ENCODE measurements around the gene HS3ST4. TPM values are rescaled to one million over a fixed set of nuclear protein-coding genes. Genes with fewer than 3 reads are reported as not detected.

Gene HS3ST4
- total and polyA plus RNA-seq, 2 donors (not counting 1 experiment from before 2014, with no cell fraction given) = not detected

- Histone ChIP-seq H4K20me1 (ENCODE audit: control insufficient read depth, extremely low read depth, insufficient read depth, low read length) (no peaks in the 10 kb centered on the region), H3K27me3 (ENCODE audit: control insufficient read depth, insufficient read depth, low read length) (no peaks in the 10 kb centered on the region)
These were observed 457.8 kb downstream of the HS3ST4 start for GRCh38 chr16:26149364-26150190.

GRCh38 chr16:26155221-26155620 lies 463.5 kb downstream of the HS3ST4 start:
- Histone ChIP-seq H3K9me3 (ENCODE audit: control insufficient read depth, insufficient read depth, low read depth, low read length) (no peaks in the 10 kb centered on the region), H3K36me3 (ENCODE audit: control insufficient read depth, insufficient read depth, low read length) (no peaks in the 10 kb centered on the region), H3K4me2 (ENCODE audit: extremely low read depth, insufficient read depth, low read length) (no peak overlapping the region), H2AFZ (ENCODE audit: low read length) (no peak overlapping the region), H4K20me1 (ENCODE audit: control insufficient read depth, extremely low read depth, insufficient read depth, low read length) (no peaks in the 10 kb centered on the region), H3K9ac (ENCODE audit: insufficient read depth, low read length) (no peak overlapping the region), H3K4me1 (ENCODE audit: control insufficient read depth, extremely low read depth, insufficient read depth, low read length) (no peaks in the 10 kb centered on the region), H3K4me3 (replicated peaks in 1 of 4; ENCODE audit: control extremely low read depth in 1 of 4, insufficient read depth in 1 of 4, low read depth in 3 of 4, low read length in 4 of 4) (no peak overlapping the region), H3K27me3 (ENCODE audit: control insufficient read depth, insufficient read depth, low read length) (no peaks in the 10 kb centered on the region), H3K79me2 (ENCODE audit: control insufficient read depth, insufficient read depth, low read length) (no peaks in the 10 kb centered on the region), H3K27ac (ENCODE audit: insufficient read depth, low read length) (no peak overlapping the region)
- DNase-seq (ENCODE audit: low read depth in 2 of 2) = no peak
- TF ChIP-seq CTCF (conservative IDR thresholded peaks at IDR 0.05 in 1 of 2, IDR thresholded peaks at IDR 0.05 in 1 of 2; ENCODE audit: low read depth in 1 of 2, low read length in 2 of 2) (no peak), EZH2 (IDR thresholded peaks at IDR 0.05; ENCODE audit: low read length, missing control alignments) (no peak)

More at GRCh38 chr16:26149364-26150190, 457.8 kb downstream of the HS3ST4 start:
- H3K4me1 ChIP-seq (ENCODE audit: control insufficient read depth, extremely low read depth, insufficient read depth, low read length) = no peaks in the 10 kb centered on the region
- no peak for TF ChIP-seq EZH2 (IDR thresholded peaks at IDR 0.05; ENCODE audit: low read length, missing control alignments)
- no peak for TF ChIP-seq CTCF (conservative IDR thresholded peaks at IDR 0.05 in 1 of 2, IDR thresholded peaks at IDR 0.05 in 1 of 2; ENCODE audit: low read depth in 1 of 2, low read length in 2 of 2)
- no peak overlapping the region for H3K9ac ChIP-seq (ENCODE audit: insufficient read depth, low read length)
- H3K27ac ChIP-seq (ENCODE audit: insufficient read depth, low read length) = no peak overlapping the region
- H3K36me3 ChIP-seq (ENCODE audit: control insufficient read depth, insufficient read depth, low read length) = no peaks in the 10 kb centered on the region
- no peaks in the 10 kb centered on the region for H3K9me3 ChIP-seq (ENCODE audit: control insufficient read depth, insufficient read depth, low read depth, low read length)
- H3K79me2 ChIP-seq (ENCODE audit: control insufficient read depth, insufficient read depth, low read length) = no peaks in the 10 kb centered on the region
- H2AFZ ChIP-seq (ENCODE audit: low read length) = no peak overlapping the region
- H3K4me3 ChIP-seq (replicated peaks in 1 of 4; ENCODE audit: control extremely low read depth in 1 of 4, insufficient read depth in 1 of 4, low read depth in 3 of 4, low read length in 4 of 4) = no peak overlapping the region
- no peak overlapping the region for H3K4me2 ChIP-seq (ENCODE audit: extremely low read depth, insufficient read depth, low read length)
- no peak for DNase-seq (ENCODE audit: low read depth in 2 of 2)

- Histone ChIP-seq H3K9me3 (ENCODE audit: control insufficient read depth, insufficient read depth, low read depth, low read length) (no peaks in the 10 kb centered on the region), H3K4me2 (ENCODE audit: extremely low read depth, insufficient read depth, low read length) (no peak overlapping the region)
- no peak for DNase-seq (ENCODE audit: low read depth in 2 of 2)
These were observed 465.6 kb downstream of the HS3ST4 start for GRCh38 chr16:26157319-26157718.

More at GRCh38 chr16:26157319-26157718, 465.6 kb downstream of the HS3ST4 start:
- Histone ChIP-seq H3K4me3 (replicated peaks in 1 of 4; ENCODE audit: control extremely low read depth in 1 of 4, insufficient read depth in 1 of 4, low read depth in 3 of 4, low read length in 4 of 4) (no peak overlapping the region), H3K27ac (ENCODE audit: insufficient read depth, low read length) (no peak overlapping the region), H2AFZ (ENCODE audit: low read length) (no peak overlapping the region), H3K79me2 (ENCODE audit: control insufficient read depth, insufficient read depth, low read length) (no peaks in the 10 kb centered on the region), H3K27me3 (ENCODE audit: control insufficient read depth, insufficient read depth, low read length) (no peaks in the 10 kb centered on the region), H3K36me3 (ENCODE audit: control insufficient read depth, insufficient read depth, low read length) (no peaks in the 10 kb centered on the region), H4K20me1 (ENCODE audit: control insufficient read depth, extremely low read depth, insufficient read depth, low read length) (no peaks in the 10 kb centered on the region), H3K9ac (ENCODE audit: insufficient read depth, low read length) (no peak overlapping the region), H3K4me1 (ENCODE audit: control insufficient read depth, extremely low read depth, insufficient read depth, low read length) (no peaks in the 10 kb centered on the region)
- TF ChIP-seq EZH2 (IDR thresholded peaks at IDR 0.05; ENCODE audit: low read length, missing control alignments) (no peak), CTCF (conservative IDR thresholded peaks at IDR 0.05 in 1 of 2, IDR thresholded peaks at IDR 0.05 in 1 of 2; ENCODE audit: low read depth in 1 of 2, low read length in 2 of 2) (no peak)
